Measurements from ENCODE around the gene TCF12.

Gene TCF12

GRCh38 chr15:57307527-57308169 lies 389.2 kb downstream of the TCF12 start:
- DNase-seq = no peak

- no peak for DNase-seq
Measured at GRCh38 chr15:57308170-57308545, 389.7 kb downstream of the TCF12 start.

DNA sequence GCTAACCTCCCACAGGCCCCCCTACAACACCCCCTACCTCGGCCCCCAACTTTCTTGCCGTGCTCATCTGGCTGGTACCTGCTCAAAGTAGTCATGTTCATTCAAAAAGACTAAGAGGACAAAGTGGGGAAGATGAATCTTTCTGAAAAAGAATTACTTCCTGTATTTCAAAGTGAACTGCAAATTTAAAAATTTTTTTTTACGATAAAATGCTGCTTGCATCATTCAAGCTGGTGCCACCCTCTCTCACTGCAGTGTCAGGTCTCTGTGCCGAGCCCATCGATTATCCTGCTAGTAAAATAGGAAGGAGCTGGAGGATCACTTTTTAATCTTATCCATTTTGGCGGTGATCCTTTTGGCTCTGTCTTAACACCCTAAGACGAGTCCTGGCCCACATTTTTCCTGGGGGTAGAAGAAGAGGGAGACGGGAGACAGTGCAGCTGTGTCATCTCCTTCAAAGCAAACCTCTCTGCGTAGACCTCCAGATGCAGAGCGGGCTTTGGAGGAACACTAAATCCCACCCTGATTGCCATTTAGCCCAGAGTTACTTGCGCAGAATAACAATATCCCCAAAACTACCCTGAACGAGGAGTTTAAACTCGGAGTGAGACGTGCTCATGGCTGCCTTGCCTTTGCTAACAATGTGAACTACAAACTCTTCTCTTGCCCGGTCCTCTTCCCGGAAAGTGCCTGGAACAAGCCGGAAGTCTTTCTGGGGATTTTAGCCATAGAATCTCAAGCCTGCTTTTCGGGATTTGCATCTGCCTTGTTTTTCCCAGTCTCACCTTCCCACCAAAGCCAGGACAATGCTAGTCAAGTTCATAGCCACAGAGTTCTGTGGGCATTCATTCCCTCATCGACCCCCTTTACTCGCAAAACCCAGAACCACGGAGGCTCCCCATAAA lies 391.7 kb downstream of the TCF12 start:
- DNase-seq = no peak

DNA sequence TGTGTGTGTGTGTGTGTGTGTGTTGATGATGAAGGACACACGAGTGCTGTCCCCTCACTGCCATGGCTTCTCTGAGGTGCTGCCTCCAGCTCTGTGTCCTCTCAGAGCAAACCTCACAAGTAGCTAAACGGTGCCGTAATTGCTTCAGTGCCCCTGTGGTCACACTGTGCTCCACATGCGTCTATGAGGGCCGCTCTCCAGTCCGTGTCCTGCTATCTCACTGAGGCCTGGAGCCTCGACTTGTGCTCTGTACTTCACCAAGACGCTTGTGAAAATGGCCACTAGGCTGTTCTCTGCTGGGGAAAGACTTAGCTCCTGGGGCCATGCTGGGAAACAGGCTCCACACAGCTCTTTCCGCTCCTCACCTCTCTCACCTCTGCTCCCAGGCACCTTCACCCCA lies 392.4 kb downstream of the TCF12 start:
- no peak for DNase-seq

DNA sequence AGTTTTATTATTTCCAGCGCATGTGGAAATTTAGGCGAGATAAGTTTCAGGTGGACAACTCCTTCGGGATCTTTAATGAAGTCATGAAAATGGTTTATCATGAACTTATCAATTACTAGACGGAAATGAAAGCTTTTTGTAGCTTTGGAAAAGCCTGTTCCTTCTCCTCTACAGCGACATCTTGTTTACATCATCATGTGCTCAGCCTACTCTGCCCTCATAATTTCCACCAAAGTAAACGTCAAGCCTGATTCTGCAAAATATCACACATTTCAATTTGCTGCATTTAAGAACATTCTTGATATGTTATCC lies 393.5 kb downstream of the TCF12 start:
- no peak for DNase-seq

- no peak for DNase-seq
Measured at GRCh38 chr15:57312318-57313133, 394.1 kb downstream of the TCF12 start.

DNA sequence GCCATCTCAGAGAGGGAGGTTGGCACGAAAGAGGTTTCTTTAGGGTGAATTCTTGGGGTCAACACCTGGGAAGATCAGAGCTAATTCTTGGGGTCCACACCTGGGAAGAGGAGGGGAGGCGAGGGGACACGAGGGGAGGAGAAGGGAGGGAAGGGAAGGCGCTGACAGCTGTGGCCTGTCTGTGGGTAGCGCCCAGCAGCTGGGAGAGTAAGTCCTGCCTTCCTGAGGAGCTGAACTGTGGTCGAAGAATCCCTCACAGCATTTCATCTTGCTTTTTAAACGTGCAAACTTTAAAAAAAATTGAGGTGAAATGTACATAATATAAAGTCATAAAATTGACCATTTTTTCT lies 394.7 kb downstream of the TCF12 start:
- no peak for DNase-seq

- no peak for DNase-seq
Measured at GRCh38 chr15:57314221-57314620, 395.8 kb downstream of the TCF12 start.

DNA sequence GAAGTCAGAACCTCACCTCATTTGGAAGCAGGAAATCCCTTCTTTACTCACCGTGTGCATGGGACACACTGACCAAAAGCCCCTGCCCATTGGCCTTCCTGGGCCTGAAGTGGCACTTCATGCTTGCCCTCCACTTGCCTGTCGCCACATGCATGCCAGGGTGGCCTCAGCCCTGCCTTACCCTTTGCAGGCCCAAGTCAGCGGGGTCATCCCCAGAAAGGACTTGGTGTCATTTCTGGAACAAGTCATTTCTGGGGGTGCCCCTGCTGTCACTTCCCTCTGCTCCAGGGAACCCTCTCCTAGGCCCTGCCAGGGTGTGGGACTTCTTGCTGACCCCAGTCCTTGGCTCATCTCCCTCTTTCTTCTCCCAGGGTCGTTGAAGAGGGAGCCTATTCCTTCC lies 398.0 kb downstream of the TCF12 start:
- no peak for DNase-seq

DNA sequence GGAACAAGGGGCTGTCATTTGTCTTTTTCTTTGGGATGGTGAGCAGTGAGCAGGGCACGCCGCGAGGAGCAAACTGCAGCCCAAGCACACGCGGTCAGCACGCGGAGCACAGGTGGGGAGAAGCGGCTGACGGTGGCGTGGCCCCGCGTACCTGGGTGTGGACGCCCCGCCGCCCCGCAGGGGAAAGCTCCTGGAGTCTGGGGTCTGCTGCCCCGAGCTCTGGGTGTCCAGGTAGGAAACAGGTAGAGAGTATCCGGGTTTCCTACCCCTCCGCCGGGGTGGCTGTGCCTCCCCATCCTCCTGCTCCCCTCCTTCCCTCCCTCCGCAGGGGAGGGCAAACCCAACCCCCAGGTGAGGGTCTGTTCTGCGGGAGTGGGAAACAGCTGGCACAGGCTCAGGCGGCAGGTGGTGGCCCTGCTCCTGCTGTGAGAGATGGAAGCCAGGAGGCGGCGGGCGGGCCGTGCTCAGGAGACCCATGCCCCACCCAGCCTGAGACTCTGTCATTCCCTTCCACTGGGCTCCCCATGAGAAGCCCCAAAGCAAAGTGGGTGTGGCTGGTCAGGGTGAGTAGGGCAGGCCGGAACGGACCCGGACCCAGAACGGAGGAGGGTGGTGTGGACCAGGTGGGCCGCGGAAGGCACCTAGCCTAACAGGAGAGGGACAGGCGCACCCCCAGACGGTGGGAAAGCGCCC lies 400.9 kb downstream of the TCF12 start:
- no peak for DNase-seq

- DNase-seq = no peak
Measured at GRCh38 chr15:57319919-57320560, 401.6 kb downstream of the TCF12 start.

- no peak for DNase-seq
Measured at GRCh38 chr15:57320631-57321220, 402.3 kb downstream of the TCF12 start.

GRCh38 chr15:57321485-57321884 lies 403.0 kb downstream of the TCF12 start:
- DNase-seq = no peak

DNA sequence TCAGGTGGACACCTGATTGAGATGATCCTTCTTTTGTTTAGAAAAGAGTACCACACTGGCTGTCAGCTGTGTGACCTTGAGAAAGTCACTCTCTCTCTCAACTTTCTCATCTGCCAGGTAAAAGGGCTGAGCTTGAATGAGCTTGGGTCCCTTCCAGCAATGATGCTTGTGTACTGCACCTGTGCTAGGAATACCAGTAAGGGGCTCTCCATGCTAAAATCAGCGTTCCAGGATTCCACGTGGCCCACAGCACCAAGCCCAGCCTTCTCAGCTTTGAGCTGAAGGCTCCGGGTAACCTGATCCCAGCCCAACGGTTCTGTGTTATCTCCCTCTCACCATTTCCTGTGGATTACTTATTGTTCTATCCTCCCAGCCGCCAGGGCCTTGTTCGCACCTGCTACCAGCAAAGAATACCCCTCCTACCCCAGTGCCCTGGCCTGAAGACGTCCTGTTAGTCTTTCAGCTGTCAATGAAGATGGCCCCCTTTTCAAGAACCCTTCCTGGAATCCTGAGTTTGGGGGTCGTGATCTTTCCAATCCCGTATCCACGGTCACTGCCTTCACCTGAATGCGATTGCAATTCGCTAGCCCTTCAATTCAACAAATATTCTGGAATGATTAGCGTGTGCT lies 403.6 kb downstream of the TCF12 start:
- peak; percentile 41 for DNase-seq

DNA sequence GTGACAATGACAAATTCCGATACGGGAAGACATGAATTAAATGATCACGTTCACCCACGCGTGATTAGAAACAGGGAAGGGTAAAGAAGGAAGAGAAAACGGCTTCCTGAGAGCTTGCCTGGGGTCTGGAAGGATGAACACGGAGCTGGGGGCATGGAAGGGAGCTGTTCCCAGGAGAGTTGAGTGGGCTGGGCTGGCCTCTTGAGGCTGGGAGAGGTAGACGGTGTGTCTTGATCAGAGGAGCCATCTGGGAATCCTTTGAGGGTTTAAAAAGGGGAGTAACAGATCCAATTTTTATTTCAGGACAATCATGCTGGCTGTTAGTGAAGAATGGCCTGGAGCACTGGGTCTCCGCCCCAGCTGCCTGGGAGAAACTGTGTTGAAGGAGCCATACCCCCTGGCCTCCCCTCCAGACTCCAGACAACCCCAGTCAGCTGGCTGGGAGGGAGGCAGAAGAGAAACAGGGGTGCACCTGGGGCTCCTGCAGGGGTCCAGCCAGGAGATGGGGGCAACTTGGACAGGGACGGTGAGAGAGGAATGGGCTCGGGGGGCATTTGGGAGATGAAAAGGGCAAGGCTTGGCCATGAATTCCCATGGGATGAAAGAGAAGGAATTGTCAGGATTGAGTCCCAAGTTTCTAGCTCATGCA lies 404.3 kb downstream of the TCF12 start:
- no peak for DNase-seq

- no peak for DNase-seq
Measured at GRCh38 chr15:57323299-57323805, 404.9 kb downstream of the TCF12 start.

DNA sequence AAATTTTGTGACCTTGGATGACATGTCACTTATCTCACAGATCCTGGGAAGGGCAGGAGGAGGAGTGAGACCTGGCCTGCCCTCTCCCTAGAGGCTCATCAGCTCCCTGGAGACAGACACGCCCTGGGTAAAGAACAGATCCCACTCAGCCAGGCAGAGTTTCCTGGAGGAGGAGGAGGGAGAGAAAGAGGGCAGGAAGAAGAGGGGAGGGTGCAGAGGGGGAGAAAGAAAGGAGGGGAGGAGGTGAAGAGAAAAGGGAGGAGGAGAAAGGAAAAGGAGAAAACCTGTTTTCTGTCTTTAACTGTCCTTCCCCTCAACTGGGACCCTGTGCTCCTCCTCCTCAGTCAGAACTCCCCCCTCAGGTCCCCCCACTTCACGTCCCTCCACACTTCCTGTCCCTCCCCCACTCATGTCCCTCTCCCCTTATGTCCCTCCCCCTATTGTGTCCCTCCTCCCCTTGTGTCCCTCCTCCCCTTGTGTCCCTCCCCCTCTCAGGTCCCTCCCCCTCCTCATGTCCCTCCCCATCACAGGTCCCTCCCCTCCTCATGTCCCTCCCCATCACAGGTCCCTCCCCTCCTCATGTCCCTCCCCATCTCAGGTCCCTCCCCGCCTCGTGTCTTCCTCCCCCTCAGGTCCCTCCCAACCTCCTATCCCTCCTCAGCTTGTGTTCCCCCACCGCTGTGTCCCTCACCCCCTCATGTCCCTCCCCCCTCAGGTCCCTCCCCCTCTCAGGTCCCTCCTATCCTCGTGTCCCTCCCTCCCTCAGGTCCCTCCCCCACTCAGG lies 405.6 kb downstream of the TCF12 start:
- DNase-seq = peak; percentile 84

GRCh38 chr15:57324590-57324890 lies 406.1 kb downstream of the TCF12 start:
- DNase-seq = no peak

DNA sequence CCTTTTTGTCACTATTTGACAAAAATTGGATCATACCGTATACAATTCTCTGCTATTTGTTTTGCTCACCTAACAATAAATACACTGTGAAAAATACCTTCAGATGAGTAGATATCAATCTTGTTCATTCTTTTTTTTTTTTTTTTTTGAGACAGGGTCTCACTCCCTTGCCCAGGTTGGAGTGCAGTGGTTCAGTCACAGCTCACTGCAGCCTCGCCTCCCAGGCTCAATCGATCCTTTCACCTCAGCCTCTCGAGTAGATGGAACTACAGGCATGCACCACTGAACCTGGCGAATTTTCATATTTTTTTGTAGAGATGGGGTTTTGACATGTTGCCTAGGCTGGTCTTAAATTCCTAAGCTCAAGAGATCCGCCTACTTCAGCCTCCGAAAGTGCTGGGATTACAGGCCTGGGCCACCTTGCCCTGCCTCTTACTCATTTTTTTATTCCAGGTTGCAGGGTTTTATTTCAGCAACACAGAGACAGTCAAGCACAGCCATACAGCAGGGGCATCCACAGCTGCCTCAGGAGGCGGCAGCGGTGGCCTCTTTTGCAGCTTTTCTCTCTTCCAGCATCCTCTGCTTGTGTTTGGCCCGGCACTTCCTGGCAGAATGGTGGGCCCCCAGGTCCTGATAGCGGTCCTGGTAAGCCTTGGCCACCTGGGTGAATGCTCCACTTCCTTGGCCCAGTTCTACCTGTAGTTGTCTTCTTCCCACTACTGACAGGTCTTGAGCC lies 406.7 kb downstream of the TCF12 start:
- no peak for DNase-seq

- no peak for DNase-seq
Measured at GRCh38 chr15:57326196-57326595, 407.8 kb downstream of the TCF12 start.
